HEK293 (cell line): ENCODE data around the gene JAML.

Experiments used
- CTCF ChIA-PET: fragments of 350-600 bp; formaldehyde crosslinking; extraction: SDS; loops from one replicate; lab custom pipeline; 2021; ENCODE audit warnings: antibody characterized with exemption; lab: Yijun Ruan, JAX
- POLR2A ChIA-PET: fragments of 300-600 bp; formaldehyde crosslinking; extraction: SDS; loops from one replicate; lab custom pipeline; 2020; ENCODE audit warnings: antibody characterized with exemption, inconsistent platforms; lab: Yijun Ruan, JAX
- H3K27ac ChIP-seq: fragments of 200-500 bp; sonication (Bioruptor generic); 2 replicates; pipeline ENCODE4 v1.5.1; 2014; ENCODE audit warnings: low read depth, low read length, control low read depth, inconsistent platforms; ENCODE audit errors: extremely low read depth
- H3K36me3 ChIP-seq, 2 experiments: fragments of 200-500 bp in 1 of 2; sonication (Bioruptor generic) in 1 of 2; 1 replicate in 1 of 2; 2 replicates in 1 of 2; pipeline ENCODE4 v1.5.1; 2014 to 2017; ENCODE audit warnings: inconsistent platforms in 2 of 2, low read length in 2 of 2; ENCODE audit not compliant: control insufficient read depth in 2 of 2, insufficient read depth in 1 of 2
- H3K4me1 ChIP-seq: fragments of 200-500 bp; sonication (Bioruptor generic); 2 replicates; pipeline ENCODE4 v1.5.1; 2014; ENCODE audit warnings: mild to moderate bottlenecking, low read length, inconsistent platforms; ENCODE audit not compliant: control insufficient read depth, insufficient read depth
- H3K4me3 ChIP-seq: 2 replicates; pipeline ENCODE4 v1.5.1; 2011; ENCODE audit warnings: low read depth, mild to moderate bottlenecking, control low read depth, low read length, moderate library complexity
- H3K9me3 ChIP-seq: fragments of 200-500 bp; sonication (Bioruptor generic); 2 replicates; pipeline ENCODE4 v1.5.1; 2014; ENCODE audit warnings: low read depth, low read length, inconsistent platforms; ENCODE audit not compliant: control insufficient read depth, insufficient read depth
- ATF2 ChIP-seq: fragments of 450-650 bp; formaldehyde crosslinking; IDR thresholded peaks from 2 replicates; pipeline ENCODE4 v1.5.1; 2016; ENCODE audit warnings: missing biosample characterization, missing genetic modification characterization, low read depth
- GLI4 ChIP-seq: fragments of 450-650 bp; formaldehyde crosslinking; IDR thresholded peaks from 2 replicates; pipeline ENCODE4 v1.5.1; 2016; ENCODE audit warnings: missing biosample characterization, missing genetic modification characterization
- HOXD13 ChIP-seq: sonication (generic); formaldehyde crosslinking; IDR thresholded peaks from 2 replicates; pipeline ENCODE4 v1.8.0; 2022; ENCODE audit warnings: missing genetic modification reagents, borderline replicate concordance
- KLF10 ChIP-seq: fragments of 450-650 bp; IDR thresholded peaks from 2 replicates; pipeline ENCODE4 v1.5.1; 2018; ENCODE audit warnings: missing biosample characterization, mild to moderate bottlenecking, missing genetic modification characterization
- KLF9 ChIP-seq: fragments of 450-650 bp; formaldehyde crosslinking; IDR thresholded peaks from 2 replicates; pipeline ENCODE4 v1.5.1; 2016; ENCODE audit warnings: missing biosample characterization, missing genetic modification characterization, low read depth
- PRDM2 ChIP-seq: fragments of 450-650 bp; formaldehyde crosslinking; IDR thresholded peaks from 2 replicates; pipeline ENCODE4 v1.5.1; 2016; ENCODE audit warnings: missing biosample characterization, missing genetic modification characterization, borderline replicate concordance
- REPIN1 ChIP-seq: fragments of 450-650 bp; formaldehyde crosslinking; IDR thresholded peaks from 2 replicates; pipeline ENCODE4 v1.5.1; 2017; ENCODE audit warnings: missing biosample characterization, missing genetic modification characterization, low read depth
- YY2 ChIP-seq: fragments of 450-650 bp; formaldehyde crosslinking; IDR thresholded peaks from 2 replicates; pipeline ENCODE4 v1.5.1; 2016; ENCODE audit warnings: missing biosample characterization, missing genetic modification characterization
- ZBTB20 ChIP-seq: fragments of 450-650 bp; formaldehyde crosslinking; IDR thresholded peaks from 2 replicates; pipeline ENCODE4 v1.5.1; 2016; ENCODE audit warnings: missing biosample characterization, missing genetic modification characterization
- ZBTB44 ChIP-seq: fragments of 450-650 bp; IDR thresholded peaks from 2 replicates; pipeline ENCODE4 v1.5.1; 2018; ENCODE audit warnings: missing biosample characterization, mild to moderate bottlenecking, missing genetic modification characterization
- ZFP69B ChIP-seq: fragments of 450-650 bp; formaldehyde crosslinking; IDR thresholded peaks from 2 replicates; pipeline ENCODE4 v1.5.1; 2016; ENCODE audit warnings: missing biosample characterization, missing genetic modification characterization
- ZNF202 ChIP-seq: fragments of 450-650 bp; formaldehyde crosslinking; IDR thresholded peaks from 2 replicates; pipeline ENCODE4 v1.5.1; 2016; ENCODE audit warnings: missing biosample characterization, missing genetic modification characterization, borderline replicate concordance
- ZNF266 ChIP-seq: fragments of 450-650 bp; formaldehyde crosslinking; IDR thresholded peaks from 2 replicates; pipeline ENCODE4 v1.5.1; 2016; ENCODE audit warnings: missing biosample characterization, missing genetic modification characterization, low read depth
- ZNF350 ChIP-seq: fragments of 450-650 bp; formaldehyde crosslinking; IDR thresholded peaks from 2 replicates; pipeline ENCODE4 v1.5.0; 2017; ENCODE audit warnings: missing biosample characterization, mild to moderate bottlenecking, missing genetic modification characterization
- ZNF416 ChIP-seq: fragments of 450-650 bp; formaldehyde crosslinking; IDR thresholded peaks from 2 replicates; pipeline ENCODE4 v1.5.1; 2016; ENCODE audit warnings: missing biosample characterization, missing genetic modification characterization
- ZNF513 ChIP-seq: fragments of 450-650 bp; IDR thresholded peaks from 2 replicates; pipeline ENCODE4 v1.5.1; 2018; ENCODE audit warnings: missing biosample characterization, missing genetic modification characterization
- ZNF555 ChIP-seq: fragments of 450-650 bp; formaldehyde crosslinking; conservative IDR thresholded peaks from 2 replicates; pipeline ENCODE4 v1.5.1; 2017; ENCODE audit warnings: missing biosample characterization, mild to moderate bottlenecking, missing genetic modification characterization, inconsistent platforms
- ZNF560 ChIP-seq: fragments of 450-650 bp; formaldehyde crosslinking; IDR thresholded peaks from 2 replicates; pipeline ENCODE4 v1.5.1; 2017; ENCODE audit warnings: missing biosample characterization, missing genetic modification characterization, borderline replicate concordance
- ZSCAN18 ChIP-seq: fragments of 450-650 bp; formaldehyde crosslinking; IDR thresholded peaks from 2 replicates; pipeline ENCODE4 v1.5.1; 2016; ENCODE audit warnings: missing biosample characterization, missing genetic modification characterization

The JAML gene

GRCh38 chr11:118226781-118227180, 2.0 kb upstream of the JAML start:
- TF ChIP-seq KLF10 (no peak), ZFP69B (tag by site-specific recombination) (no peak), ZBTB20 (tag by site-specific recombination) (no peak), ZNF350 (no peak), PRDM2 (tag by site-specific recombination) (no peak), ZNF513 (tag by site-specific recombination) (no peak), ZNF555 (tag by site-specific recombination) (no peak), ATF2 (tag by site-specific recombination) (no peak), ZNF202 (tag by site-specific recombination) (no peak), ZNF416 (tag by site-specific recombination) (no peak), ZBTB44 (tag by site-specific recombination) (no peak), ZNF560 (tag by site-specific recombination) (no peak), KLF9 (tag by site-specific recombination) (no peak), REPIN1 (no peak), ZSCAN18 (no peak), ZNF266 (tag by site-specific recombination) (no peak), GLI4 (tag by site-specific recombination) (no peak), HOXD13 (CRISPR knock-in tag) (no peak), YY2 (tag by site-specific recombination) (no peak)
- no peaks in the 10 kb centered on the region for H3K9me3 ChIP-seq
- CTCF ChIA-PET = interaction anchor here (0.5 to 2.6 kb wide), 4 partner anchors 8 to 73 kb away, joined by 3 to 12 read pairs (median 4); no protein-coding TSS in a partner anchor
- POLR2A ChIA-PET = no interaction called here
- no peaks in the 10 kb centered on the region for H3K4me1 ChIP-seq
- H3K36me3 ChIP-seq = no peaks in the 10 kb centered on the region
- H3K27ac ChIP-seq = no peak overlapping the region
- no peak overlapping the region for H3K4me3 ChIP-seq
